Hepatocyte (in vitro differentiated cells): ENCODE data around the gene KRT31. TPM values are rescaled to one million over a fixed set of nuclear protein-coding genes. Genes with fewer than 3 reads are reported as not detected.

Experiments used
- DNase-seq: peaks from one replicate; pipeline ENCODE4 v3.0.0-alpha.2; 2016; ENCODE audit warnings: low spot score
- H2AFZ ChIP-seq: fragments of 200-600 bp; sonication (generic); 2 replicates; pipeline ENCODE4 v1.6.0; 2016; ENCODE audit warnings: antibody characterized with exemption, mild to moderate bottlenecking
- H3K27ac ChIP-seq: fragments of 200-600 bp; sonication (generic); 2 replicates; pipeline ENCODE4 v1.5.1; 2016; ENCODE audit warnings: mild to moderate bottlenecking
- H3K27me3 ChIP-seq: fragments of 200-600 bp; sonication (generic); 2 replicates; pipeline ENCODE4 v1.6.1; 2016
- H3K36me3 ChIP-seq: fragments of 200-600 bp; sonication (generic); replicated peaks from 2 replicates; pipeline ENCODE4 v1.5.1; 2016; ENCODE audit warnings: low read depth; ENCODE audit not compliant: insufficient read depth
- H3K4me1 ChIP-seq: fragments of 200-600 bp; sonication (generic); 2 replicates; pipeline ENCODE4 v1.5.1; 2016; ENCODE audit warnings: mild to moderate bottlenecking, moderate library complexity; ENCODE audit not compliant: insufficient read depth
- H3K4me2 ChIP-seq: fragments of 200-600 bp; sonication (generic); 2 replicates; pipeline ENCODE4 v1.6.0; 2016
- H3K4me3 ChIP-seq: fragments of 200-600 bp; sonication (generic); 2 replicates; pipeline ENCODE4 v1.5.1; 2016; ENCODE audit warnings: mild to moderate bottlenecking
- H3K79me2 ChIP-seq: fragments of 200-600 bp; sonication (generic); 2 replicates; pipeline ENCODE4 v1.6.0; 2017; ENCODE audit warnings: mild to moderate bottlenecking
- H3K9me2 ChIP-seq: fragments of 200-600 bp; sonication (generic); replicated peaks from 2 replicates; pipeline ENCODE4 v1.6.0; 2017; ENCODE audit warnings: mild to moderate bottlenecking; ENCODE audit not compliant: insufficient read depth
- H3K9me3 ChIP-seq: fragments of 200-600 bp; sonication (generic); 2 replicates; pipeline ENCODE4 v1.5.1; 2016; ENCODE audit warnings: low read depth, mild to moderate bottlenecking
- H4K20me1 ChIP-seq: fragments of 200-600 bp; sonication (generic); 2 replicates; pipeline ENCODE4 v1.6.0; 2016; ENCODE audit warnings: mild to moderate bottlenecking; ENCODE audit not compliant: insufficient read depth, poor library complexity, severe bottlenecking
- CTCF ChIP-seq: fragments of 200-600 bp; sonication (generic); IDR thresholded peaks from 2 replicates; pipeline ENCODE4 v1.5.1; 2016; ENCODE audit warnings: antibody characterized with exemption, mild to moderate bottlenecking; ENCODE audit not compliant: poor library complexity
- EZH2 ChIP-seq: fragments of 200-600 bp; sonication (generic); IDR thresholded peaks from 2 replicates; pipeline ENCODE4 v1.6.1; 2016; ENCODE audit warnings: antibody characterized with exemption, mild to moderate bottlenecking, borderline replicate concordance
- EZH2phosphoT487 ChIP-seq: fragments of 200-600 bp; sonication (generic); IDR thresholded peaks from one replicate; pipeline ENCODE4 v1.6.1; 2018; ENCODE audit warnings: antibody characterized with exemption, mild to moderate bottlenecking, low read depth, moderate library complexity; ENCODE audit not compliant: unreplicated experiment, severe bottlenecking
- WGBS: methylation state at CpG from one replicate; pipeline ENCODE4 v1.1.6; 2016; ENCODE audit warnings: low lambda C conversion rate; ENCODE audit errors: missing lambda C conversion rate; 5-methylcytosine and 5-hydroxymethylcytosine counted together
- polyA plus RNA-seq: library from polyadenylated mRNA; unstranded; fragments of >200 nt; fragmentation: Nextera tagmentation; extraction: Ambion mirVana; gene quantifications from 2 replicates; pipeline ENCODE4 v1.2.1, GENCODE V29; 2016
- total RNA-seq: library from RNA; depleted of rRNA; stranded (reverse); fragments of >200 nt; gene quantifications from 2 replicates; pipeline ENCODE4 v1.2.3, GENCODE V29; 2014

The KRT31 gene
- total and polyA plus RNA-seq, 2 experiments from 2014 or later: not detected

GRCh38 chr17:41421116-41421515 lies 23.7 kb upstream of the KRT31 start:
- no peaks in the 10 kb centered on the region for H4K20me1 ChIP-seq
- no peak overlapping the region for H2AFZ ChIP-seq
- H3K4me3 ChIP-seq: no peak overlapping the region
- peaks cover 17% of the 10 kb centered on the region for H3K4me1 ChIP-seq
- H3K36me3 ChIP-seq: no peaks in the 10 kb centered on the region
- 56% methylated on average over 9 of the region's 9 CpGs for WGBS
- no peak overlapping the region for H3K4me2 ChIP-seq
- no peaks in the 10 kb centered on the region for H3K9me3 ChIP-seq
- H3K9me2 ChIP-seq: no peaks in the 10 kb centered on the region
- H3K79me2 ChIP-seq: no peaks in the 10 kb centered on the region
- no peak for TF ChIP-seq CTCF
- no peak for TF ChIP-seq EZH2phosphoT487
- no peaks in the 10 kb centered on the region for H3K27me3 ChIP-seq
- DNase-seq: peak; percentile 69
- H3K27ac ChIP-seq: peak overlapping the region; percentile 69

- DNase-seq: no peak
- Histone ChIP-seq H3K9me2 (no peaks in the 10 kb centered on the region), H3K4me1 (peaks cover 17% of the 10 kb centered on the region), H3K9me3 (no peaks in the 10 kb centered on the region), H3K27ac (no peak overlapping the region), H3K36me3 (no peaks in the 10 kb centered on the region), H4K20me1 (no peaks in the 10 kb centered on the region), H3K4me3 (no peak overlapping the region), H3K79me2 (no peaks in the 10 kb centered on the region), H2AFZ (no peak overlapping the region), H3K27me3 (no peaks in the 10 kb centered on the region), H3K4me2 (no peak overlapping the region)
- TF ChIP-seq CTCF (no peak), EZH2 (no peak), EZH2phosphoT487 (no peak)
- 90% methylated on average over 4 of the region's 4 CpGs for WGBS
These were observed 22.7 kb upstream of the KRT31 start for GRCh38 chr17:41420134-41420533.

- H3K27me3 ChIP-seq: no peaks in the 10 kb centered on the region
- 96% methylated on average over 4 of the region's 4 CpGs for WGBS
- H3K79me2 ChIP-seq: no peaks in the 10 kb centered on the region
- no peak overlapping the region for H3K27ac ChIP-seq
- H4K20me1 ChIP-seq: no peaks in the 10 kb centered on the region
- peaks cover 17% of the 10 kb centered on the region for H3K4me1 ChIP-seq
- no peak for DNase-seq
- H3K36me3 ChIP-seq: no peaks in the 10 kb centered on the region
- H3K9me3 ChIP-seq: no peaks in the 10 kb centered on the region
- H3K4me3 ChIP-seq: no peak overlapping the region
- no peak overlapping the region for H3K4me2 ChIP-seq
- no peaks in the 10 kb centered on the region for H3K9me2 ChIP-seq
- TF ChIP-seq EZH2phosphoT487 (no peak), EZH2 (no peak), CTCF (no peak)
- H2AFZ ChIP-seq: no peak overlapping the region
These were observed 22.3 kb upstream of the KRT31 start for GRCh38 chr17:41419716-41420115.

GRCh38 chr17:41418116-41418860 lies 20.9 kb upstream of the KRT31 start:
- peaks cover 20% of the 10 kb centered on the region for H3K4me1 ChIP-seq
- H3K27ac ChIP-seq: no peak overlapping the region
- no peak overlapping the region for H3K4me3 ChIP-seq
- 80% methylated on average over 7 of the region's 7 CpGs for WGBS
- H3K9me3 ChIP-seq: no peaks in the 10 kb centered on the region
- no peak for TF ChIP-seq EZH2phosphoT487
- no peak for TF ChIP-seq CTCF
- TF ChIP-seq EZH2: no peak
- DNase-seq: no peak
- H3K27me3 ChIP-seq: no peaks in the 10 kb centered on the region
- no peaks in the 10 kb centered on the region for H3K9me2 ChIP-seq
- no peak overlapping the region for H2AFZ ChIP-seq
- no peaks in the 10 kb centered on the region for H3K79me2 ChIP-seq
- no peaks in the 10 kb centered on the region for H4K20me1 ChIP-seq
- no peak overlapping the region for H3K4me2 ChIP-seq
- H3K36me3 ChIP-seq: no peaks in the 10 kb centered on the region
